NCI-H1930 (cell line): ENCODE measurements around the gene TUBG2.

Experiments
- DNase-seq, 2 experiments: peaks; one replicate each; lab custom pipeline; 2025; lab: John Stamatoyannopoulos, UW

The TUBG2 gene

GRCh38 chr17:42677012-42677857, 18.2 kb downstream of the TUBG2 start:
- peak; percentile 98 to 99 for DNase-seq

- DNase-seq, result peak; percentile 84 to 85
These were observed 19.1 kb downstream of the TUBG2 start for GRCh38 chr17:42677921-42678781.

DNA sequence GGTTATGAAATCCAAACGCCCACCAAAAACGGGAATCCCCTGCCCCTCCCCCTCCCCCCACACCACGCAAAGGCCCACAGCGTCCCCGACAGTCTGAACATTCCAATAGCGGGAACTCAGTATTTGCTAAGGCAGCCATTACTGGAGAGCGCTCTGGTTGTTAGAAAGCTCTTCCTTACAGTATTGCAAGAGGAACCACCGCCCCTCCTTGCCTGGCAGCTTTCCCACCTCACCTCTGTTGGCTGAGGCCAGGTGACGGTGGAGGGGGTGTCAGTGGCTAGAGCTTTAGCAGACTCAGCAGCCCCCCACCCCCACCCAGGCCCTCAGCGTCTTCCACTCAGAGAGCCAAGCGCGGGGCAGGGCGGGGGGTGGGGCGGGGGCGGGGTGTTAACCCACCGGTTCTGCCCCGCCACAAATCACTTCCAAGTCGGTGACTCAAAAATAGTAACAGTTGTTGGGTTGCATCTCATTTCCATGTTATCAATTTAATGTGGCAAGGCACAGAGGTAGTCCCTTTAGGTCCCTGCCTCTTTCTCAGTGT, 19.9 kb downstream of the TUBG2 start:
- DNase-seq, result peak; percentile 17 to 45

DNA sequence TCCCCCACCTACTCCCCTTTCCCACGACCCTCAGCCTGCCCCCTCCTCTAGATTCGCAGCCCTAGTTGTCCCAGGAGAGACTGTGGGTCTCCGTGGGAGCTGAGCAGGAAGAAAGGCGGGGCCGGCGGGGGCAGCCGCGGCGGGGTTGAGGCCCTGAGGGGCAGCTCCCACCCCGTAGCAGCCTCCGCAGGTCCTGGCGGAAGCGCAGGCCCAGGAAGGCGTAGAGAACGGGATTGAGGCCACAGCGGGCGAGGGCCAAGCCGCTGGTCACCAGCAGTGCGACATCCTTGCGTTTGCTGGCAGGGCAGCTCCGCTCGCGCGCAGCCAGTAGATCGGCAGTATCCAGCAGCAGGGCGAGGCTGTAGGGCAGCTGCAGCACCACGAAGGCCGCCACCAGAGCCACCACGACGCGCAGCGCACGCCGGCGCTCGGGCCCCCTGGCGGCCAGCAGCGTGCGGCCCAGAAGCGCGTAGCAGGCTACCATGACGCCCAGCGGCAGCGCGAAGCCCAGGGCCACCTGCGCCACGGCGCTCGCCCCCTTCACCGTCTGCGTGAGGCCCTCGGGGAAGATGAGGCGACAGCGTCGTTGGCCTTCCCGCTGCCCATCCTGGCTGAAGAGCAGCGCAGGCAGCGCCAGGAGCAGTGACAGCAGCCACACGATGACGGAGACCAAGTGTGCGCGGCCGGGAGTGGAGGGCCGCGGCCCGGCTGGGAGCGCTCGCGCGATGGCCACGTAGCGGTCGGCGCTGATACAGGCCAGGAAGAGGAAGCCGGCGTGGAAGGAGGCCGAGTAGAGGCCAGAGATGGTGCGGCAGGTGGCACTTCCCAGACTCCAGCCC, 20.6 kb downstream of the TUBG2 start:
- DNase-seq, result peak; percentile 55 to 83

- DNase-seq, result peak; percentile 27 to 33
These were observed 21.3 kb downstream of the TUBG2 start for GRCh38 chr17:42680331-42680808.

DNA sequence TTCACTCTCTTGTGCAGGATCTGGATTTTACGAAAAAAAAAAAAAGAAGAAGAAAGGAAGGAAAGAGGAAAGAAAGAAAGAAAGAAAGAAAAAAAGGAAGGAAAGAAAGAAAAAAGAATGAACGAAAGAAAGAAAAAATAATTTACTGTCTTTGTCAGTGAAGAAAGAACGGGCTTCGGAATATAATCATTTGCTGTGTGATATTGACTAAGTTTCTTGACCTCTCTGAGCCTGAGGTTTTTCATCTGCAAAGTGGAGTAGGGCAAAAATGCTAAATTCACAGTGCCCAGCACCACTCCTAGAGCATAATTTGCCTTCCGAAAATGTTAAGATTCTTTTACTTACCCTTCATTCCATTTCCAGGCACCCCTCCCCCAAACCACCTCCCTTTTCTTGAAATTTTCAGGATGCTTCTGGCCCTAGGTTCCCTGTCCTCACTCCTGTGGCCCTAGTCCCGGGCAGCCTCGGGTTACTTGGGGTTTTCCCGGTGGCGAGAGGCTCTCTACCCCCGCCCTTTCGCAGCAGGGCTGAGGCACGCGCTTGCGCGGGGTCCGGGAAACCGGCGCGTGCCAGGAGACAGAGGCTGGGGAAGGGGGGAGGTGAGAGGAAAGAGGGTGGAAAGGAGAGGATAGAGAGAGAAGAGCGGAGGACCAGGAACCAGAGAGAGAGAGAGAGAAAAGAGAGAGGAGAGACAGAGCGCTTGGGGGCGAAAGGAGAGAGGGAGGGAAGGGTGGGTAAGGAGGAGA, 23.1 kb downstream of the TUBG2 start, which contains the start of gene CNTNAP1:
Gene CNTNAP1, plus strand, starts transcription at position 556 of the 746 bp plus-strand sequence. CDS start 299 bp downstream, outside the sequence.
- DNase-seq, result no peak

- no peak for DNase-seq
These were observed 23.8 kb downstream of the TUBG2 start for GRCh38 chr17:42682722-42683403.

- DNase-seq, result no peak
These were observed 24.4 kb downstream of the TUBG2 start for GRCh38 chr17:42683407-42684034.

- DNase-seq, result no peak
These were observed 26.0 kb downstream of the TUBG2 start for GRCh38 chr17:42684929-42685556.

DNA sequence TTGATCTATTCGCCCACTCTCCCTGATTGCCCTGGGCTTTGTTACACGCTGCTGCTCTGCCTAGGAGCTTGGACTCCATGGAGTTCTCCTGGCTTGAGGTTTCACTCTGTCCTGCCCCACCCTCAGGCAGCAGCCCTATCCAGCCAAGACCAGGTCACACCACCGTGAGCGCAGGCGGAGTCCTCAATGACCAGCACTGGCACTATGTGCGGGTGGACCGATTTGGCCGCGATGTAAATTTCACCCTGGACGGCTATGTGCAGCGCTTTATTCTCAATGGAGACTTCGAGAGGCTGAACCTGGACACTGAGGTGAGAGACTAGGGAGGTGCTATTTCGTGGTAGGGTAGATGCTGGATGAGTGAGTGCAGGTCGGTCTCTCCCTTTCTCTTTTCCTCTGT, 26.7 kb downstream of the TUBG2 start:
- no peak for DNase-seq

GRCh38 chr17:42686520-42687128, 27.5 kb downstream of the TUBG2 start:
- DNase-seq, result no peak

DNA sequence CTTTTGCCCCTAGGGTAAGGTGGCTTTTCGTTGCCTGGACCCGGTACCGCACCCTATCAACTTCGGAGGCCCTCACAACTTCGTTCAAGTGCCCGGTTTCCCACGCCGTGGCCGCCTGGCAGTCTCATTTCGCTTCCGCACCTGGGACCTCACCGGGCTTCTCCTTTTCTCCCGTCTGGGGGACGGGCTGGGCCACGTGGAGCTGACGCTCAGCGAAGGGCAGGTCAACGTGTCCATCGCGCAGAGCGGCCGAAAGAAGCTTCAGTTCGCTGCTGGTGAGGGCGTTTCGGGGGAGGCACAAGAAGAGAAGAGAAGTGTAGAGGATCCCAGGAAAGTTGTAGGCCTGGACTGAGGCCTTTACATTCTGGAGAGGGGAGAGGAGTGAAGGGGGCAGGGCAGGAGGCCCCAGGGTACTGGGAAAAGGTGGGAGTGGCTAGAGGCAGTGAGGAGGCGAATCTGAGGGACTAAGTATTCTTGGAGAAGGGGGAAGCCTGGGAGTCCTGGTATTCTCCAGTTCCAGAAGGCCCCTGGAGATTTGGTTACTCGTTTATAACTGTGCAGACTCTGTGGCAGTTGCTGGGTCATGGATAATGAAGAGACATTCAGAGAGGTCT, 28.7 kb downstream of the TUBG2 start:
- DNase-seq, result no peak

DNA sequence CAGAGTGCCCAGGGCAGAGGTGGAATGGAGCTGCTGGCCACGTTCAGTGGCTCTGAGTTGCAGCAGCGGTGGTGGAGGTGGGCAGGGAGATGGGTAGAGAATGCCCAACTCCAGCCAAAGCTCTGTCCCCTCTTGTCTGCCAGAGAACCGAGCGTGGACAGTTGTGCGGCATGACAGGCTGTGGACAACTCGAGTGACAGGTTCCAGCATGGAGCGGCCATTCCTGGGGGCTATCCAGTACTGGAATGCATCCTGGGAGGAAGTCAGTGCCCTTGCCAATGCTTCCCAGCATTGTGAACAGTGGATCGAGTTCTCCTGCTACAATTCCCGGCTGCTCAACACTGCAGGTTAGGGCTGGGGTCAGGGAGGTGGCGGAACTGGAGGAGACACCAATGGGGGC, 31.5 kb downstream of the TUBG2 start:
- no peak for DNase-seq

- no peak for DNase-seq
These were observed 32.0 kb downstream of the TUBG2 start for GRCh38 chr17:42691021-42691545.

DNA sequence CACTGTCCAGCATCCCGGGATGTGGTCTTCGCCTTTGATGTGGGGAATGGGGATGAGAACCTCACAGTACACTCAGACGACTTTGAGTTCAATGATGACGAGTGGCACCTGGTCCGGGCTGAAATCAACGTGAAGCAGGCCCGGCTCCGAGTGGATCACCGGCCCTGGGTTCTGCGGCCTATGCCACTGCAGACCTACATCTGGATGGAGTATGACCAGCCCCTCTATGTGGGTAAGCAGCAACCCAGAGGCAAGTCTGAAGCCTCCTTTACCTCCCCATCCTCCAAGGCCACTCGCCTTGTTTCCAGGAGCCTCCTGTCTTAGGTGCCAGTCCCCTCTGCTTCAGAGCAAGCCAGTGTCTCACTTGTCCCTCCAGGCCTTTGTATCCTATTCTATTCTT, 33.4 kb downstream of the TUBG2 start:
- DNase-seq, result no peak

GRCh38 chr17:42694524-42694923, 35.4 kb downstream of the TUBG2 start:
- DNase-seq, result no peak

DNA sequence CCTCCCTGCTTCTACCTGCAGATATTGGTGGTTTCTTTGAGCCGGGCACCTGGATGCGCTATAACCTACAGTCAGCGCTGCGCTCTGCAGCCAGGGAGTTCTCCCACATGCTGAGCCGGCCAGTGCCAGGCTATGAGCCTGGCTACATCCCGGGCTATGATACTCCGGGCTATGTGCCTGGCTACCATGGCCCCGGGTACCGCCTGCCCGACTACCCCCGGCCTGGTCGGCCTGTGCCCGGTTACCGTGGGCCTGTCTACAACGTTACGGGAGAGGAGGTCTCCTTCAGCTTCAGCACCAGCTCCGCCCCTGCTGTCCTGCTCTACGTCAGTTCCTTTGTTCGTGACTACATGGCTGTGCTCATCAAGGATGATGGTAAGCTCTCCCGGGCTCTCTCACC, 36.4 kb downstream of the TUBG2 start:
- no peak for DNase-seq
